GM21529 (cell line): ENCODE results near the gene LHFPL6.

Source experiments
- ATAC-seq: cut with Tn5 transposase; IDR thresholded peaks from one replicate; pipeline ENCODE4 v1.9.1; 2021; ENCODE audit not compliant: unreplicated experiment

Gene LHFPL6

GRCh38 chr13:39596176-39596575 is 6.8 kb downstream of the LHFPL6 start:
- no peak for ATAC-seq

DNA sequence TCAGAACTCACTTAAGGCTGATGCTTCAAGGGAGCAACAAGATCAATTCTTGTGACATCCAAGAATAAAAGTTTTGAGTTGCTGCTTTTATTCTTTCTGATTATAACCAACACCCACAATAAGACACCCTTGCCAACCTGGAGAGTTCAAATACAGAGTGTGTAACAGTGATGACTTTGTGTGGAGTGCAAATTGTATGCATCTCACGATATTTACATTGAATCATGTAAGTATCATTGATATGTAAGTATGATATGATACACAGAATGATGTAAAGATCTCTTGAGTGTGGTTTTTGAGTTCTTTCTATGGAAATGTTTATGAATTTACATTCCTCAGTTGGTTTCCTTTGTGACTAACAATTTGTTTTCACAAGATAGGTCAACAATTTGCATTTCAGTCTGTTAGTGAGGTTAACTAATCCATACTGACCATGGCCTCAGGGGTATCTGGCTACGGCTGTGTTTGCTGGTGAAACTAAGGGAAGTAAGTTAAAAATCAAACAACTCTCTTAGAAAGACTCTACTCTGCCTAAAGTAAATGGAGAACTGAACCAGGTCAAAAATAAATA is 12.4 kb downstream of the LHFPL6 start:
- no peak for ATAC-seq

DNA sequence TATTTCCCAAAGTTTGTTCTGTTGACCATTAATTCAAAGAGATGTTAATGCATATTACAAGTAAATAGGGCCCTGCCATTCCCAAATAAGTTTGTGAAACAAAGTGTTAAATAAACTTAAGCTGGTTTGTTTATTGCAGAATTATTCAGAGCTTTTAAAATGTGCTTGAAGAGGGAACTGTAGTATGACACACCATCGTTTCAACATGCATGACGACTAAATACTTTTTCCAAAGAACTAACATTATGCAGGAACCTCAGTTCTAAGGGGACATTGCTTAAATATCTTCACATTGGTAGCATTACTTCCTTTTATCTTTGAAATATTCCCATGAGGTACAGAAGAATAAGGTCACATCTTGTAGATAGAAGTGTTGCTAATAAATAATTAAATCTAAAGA is 14.6 kb downstream of the LHFPL6 start:
- no peak for ATAC-seq

- ATAC-seq: no peak
Observed at GRCh38 chr13:39587939-39588338, 15.1 kb downstream of the LHFPL6 start.

DNA sequence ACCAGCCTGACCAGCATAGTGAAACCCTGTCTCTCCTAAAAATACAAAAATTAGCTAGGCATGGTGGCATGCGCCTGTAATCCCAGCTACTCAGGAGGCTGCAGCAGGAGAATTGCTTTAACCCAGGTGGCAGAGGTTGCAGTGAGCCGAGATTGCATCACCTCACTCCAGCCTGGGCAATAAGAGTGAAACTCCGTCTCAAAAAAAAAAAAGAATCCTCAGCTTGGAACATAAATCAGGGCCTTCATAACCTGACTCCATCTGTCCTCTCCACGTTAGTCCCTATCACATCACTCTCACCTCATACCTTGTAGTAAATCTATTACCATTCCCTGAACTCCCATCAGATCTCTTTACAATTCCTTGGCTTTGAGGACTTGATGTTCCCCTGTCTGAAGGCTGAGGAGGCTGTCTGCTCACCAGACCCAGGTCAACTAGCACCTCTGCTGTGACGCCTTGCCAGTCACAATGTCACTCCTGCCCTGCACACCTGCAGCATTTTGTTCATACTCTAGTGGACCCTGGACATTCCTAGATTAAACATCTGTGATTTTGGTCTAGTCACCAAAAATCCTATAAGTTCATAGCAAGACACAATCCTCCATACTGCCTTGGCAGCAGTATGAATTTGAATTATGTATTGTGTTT is 15.9 kb downstream of the LHFPL6 start:
- no peak for ATAC-seq

GRCh38 chr13:39586151-39586550 is 16.8 kb downstream of the LHFPL6 start:
- no peak for ATAC-seq

DNA sequence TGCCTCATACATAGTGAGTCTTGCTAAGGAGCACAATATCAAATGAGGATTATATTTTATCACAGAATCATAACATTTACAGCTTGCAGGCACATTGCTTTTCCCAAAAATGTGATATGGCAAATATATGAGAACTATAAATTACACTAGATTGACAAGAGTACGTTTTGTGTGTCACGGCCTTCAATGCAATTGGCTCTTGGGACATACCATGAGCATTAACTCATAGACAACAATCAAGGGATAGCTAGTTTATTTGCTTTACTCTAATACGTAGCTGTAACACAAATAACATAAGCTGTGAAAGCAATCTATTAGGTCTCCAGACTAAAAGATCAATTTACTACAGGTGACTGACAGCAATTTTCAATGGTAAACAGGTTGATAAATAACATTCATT is 17.8 kb downstream of the LHFPL6 start:
- ATAC-seq: no peak

DNA sequence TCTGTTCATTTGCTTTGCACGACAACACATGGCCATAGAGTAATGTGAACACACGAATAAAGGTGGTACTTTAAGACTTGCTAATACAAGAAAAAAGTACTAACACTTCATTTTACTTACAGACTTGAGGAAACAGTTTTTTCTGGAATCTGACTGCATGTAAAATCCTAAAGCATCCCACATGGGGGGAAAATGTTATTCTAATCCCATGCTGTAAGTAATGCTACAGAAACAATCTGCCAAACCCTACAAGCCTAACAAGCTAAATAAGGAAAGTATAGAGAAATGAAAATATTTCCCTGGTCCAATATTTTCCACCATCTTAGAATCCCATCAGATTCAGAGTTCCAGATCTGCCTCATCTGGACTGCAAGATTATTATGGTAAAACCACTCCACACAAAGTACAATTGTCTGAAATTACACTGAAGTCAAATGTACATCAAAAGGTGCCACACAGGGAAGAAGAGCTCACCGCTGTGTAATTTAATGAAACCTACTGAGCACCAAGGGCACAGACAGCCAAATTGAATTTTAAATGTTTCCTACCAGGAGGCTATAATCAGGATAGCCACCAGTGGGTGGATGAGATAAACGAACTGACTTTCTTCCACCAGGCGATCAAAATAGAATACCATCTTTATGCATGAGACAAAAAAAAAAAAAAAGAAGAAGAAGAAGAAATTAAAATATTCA is 22.0 kb downstream of the LHFPL6 start:
- no peak for ATAC-seq

DNA sequence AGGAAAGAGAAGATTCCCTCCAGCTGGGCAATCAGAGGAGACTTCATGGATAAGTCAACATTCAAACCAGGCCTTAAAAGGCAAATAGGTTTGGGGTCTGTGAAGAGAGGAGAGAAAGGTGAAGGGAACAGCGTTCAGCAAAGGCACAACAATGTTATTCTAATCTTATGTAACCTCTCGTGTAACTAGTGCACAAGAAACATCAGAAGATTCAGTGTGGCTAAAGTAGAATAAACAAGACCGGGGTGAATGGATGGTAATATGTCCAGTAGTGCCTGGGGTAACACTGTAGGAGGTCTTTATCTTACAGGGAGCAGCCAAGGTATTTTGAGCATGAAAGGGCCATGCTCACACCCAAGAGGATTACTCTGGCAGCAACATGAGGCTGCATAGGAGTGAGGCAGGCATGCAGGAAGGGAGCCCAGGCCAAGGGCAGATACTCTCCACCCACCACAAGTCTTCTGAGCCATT is 24.1 kb downstream of the LHFPL6 start:
- ATAC-seq: no peak

GRCh38 chr13:39577838-39578491 is 25.0 kb downstream of the LHFPL6 start:
- ATAC-seq: no peak

DNA sequence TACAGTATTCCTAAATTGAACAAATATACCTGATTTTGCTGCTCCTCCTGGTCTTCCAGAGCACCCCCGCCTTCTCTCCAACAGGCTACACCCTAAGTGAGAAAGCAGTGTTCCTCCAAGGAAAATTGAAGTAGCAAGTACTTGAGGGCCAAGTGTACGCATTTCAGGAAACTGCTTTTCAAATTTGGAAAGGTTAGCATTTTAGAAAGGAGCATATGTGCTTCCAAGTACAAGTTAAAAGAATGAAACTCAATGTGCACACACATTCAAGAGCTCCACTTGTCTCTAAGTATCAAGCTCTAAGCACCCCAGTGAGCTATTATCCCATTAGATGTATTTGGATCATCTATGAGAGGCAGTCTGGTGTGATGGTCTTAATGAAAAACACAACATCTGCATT is 25.8 kb downstream of the LHFPL6 start:
- ATAC-seq: no peak

GRCh38 chr13:39575641-39576238 is 27.3 kb downstream of the LHFPL6 start:
- no peak for ATAC-seq

DNA sequence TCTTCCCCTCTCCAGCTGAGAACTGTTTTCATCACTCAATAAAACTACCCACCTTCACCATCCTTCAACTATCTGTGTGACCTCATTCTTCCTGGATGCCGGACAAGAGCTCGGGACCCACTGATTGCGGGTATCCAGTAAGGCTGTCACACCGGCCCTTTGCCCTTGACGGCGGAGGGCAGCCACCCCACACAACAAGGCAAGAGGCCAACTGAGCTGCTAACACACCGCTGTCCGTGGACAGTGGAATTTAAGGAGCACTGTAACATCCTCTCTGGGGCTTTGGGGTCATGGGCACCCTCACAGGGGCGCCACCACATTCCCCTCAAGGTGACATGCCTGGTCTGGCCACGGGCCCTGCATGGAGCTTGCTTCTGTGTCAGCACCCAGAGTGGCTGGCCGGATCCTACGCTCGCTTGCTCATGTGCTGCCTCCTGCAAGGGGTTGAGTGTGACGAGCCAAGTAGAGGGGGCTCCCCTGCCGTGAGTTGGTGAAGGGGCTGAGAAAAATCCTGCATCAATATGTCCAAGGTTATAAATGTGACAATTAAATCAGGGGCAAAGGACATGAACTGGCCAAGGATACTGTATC is 31.4 kb downstream of the LHFPL6 start:
- ATAC-seq: no peak

DNA sequence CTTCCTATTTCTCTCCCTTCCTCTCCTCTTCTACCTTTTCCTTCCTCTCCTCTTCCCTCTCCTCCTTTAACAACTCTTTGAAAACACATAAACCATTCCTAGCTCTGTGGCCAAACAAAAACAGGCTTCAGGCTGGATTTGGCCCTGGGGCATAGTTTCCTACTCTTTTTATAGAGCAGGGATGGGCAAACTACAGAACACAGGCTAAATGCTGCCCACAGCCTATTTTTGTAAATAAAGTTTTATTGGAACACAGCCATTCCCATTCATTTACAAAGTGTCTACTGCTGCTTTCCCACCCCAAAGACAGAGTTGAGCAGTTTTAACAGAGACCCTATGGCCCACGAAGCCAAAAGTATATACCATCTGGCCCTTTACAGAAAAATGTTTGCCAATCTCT is 35.4 kb downstream of the LHFPL6 start:
- ATAC-seq: no peak

- no peak for ATAC-seq
Observed at GRCh38 chr13:39566216-39566869, 36.6 kb downstream of the LHFPL6 start.

- ATAC-seq: no peak
Observed at GRCh38 chr13:39565036-39565949, 37.7 kb downstream of the LHFPL6 start.

DNA sequence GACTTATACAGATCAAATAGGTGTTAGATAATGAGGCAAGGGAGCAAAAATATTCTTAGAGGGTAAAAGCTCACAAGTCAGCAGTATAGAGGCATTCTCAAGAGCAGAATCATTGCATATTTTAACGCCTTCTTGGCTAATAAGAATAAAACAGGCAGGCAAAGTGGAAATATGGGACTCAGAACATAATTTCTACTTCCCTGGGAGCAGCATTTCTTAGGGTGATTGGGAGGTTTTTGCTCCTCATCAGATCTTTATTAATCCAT is 39.6 kb downstream of the LHFPL6 start:
- ATAC-seq: no peak

- no peak for ATAC-seq
Observed at GRCh38 chr13:39561971-39562370, 41.0 kb downstream of the LHFPL6 start.

DNA sequence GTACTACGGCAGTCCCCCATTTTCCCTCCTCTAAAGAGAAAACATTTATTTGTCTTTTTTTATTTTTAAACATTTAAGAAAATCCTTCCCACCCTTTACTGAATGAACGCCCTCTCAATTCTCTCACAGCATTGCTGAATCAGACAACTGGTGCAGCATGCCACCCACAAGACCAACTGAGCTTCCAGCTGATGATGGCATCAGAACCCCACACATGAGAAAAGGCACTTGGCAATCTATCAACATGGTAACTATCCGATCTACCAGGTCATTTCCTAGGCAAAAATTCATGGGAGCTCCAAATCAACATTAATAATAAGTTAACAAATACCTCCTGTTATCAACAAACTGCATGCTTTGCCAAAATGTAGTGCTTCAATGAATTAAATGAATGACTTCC is 43.1 kb downstream of the LHFPL6 start:
- ATAC-seq: no peak
